Kidney epithelial cell (primary cell): ENCODE results near the gene ITM2B. TPM values are rescaled to one million over a fixed set of nuclear protein-coding genes. Genes with fewer than 3 reads are reported as not detected.
A peak's percentile ranks its signal among the peaks of the same experiment; 100 is the strongest.
"Not testable (repeated sequence)": the region's sequence is repeated elsewhere in the genome, so short reads cannot be mapped to it uniquely, and the experiment has no call there.

ENCODE experiments used
- DNase-seq: peaks from one replicate; pipeline ENCODE4 v3.0.0-alpha.2; 2010; ENCODE audit warnings: low read depth
- H3K27me3 ChIP-seq: 2 replicates; pipeline ENCODE4 v1.6.0; 2011; ENCODE audit warnings: low read length; ENCODE audit not compliant: control insufficient read depth, insufficient read depth
- H3K36me3 ChIP-seq: 2 replicates; pipeline ENCODE4 v1.5.1; 2011; ENCODE audit warnings: low read length; ENCODE audit not compliant: control insufficient read depth, insufficient read depth
- H3K4me3 ChIP-seq: 2 replicates; pipeline ENCODE4 v1.5.1; 2011; ENCODE audit warnings: low read depth, mild to moderate bottlenecking, control low read depth, low read length
- total RNA-seq: library from RNA; depleted of rRNA; stranded (reverse); fragments of >200 nt; gene quantifications from 2 replicates; pipeline ENCODE4 v1.2.3, GENCODE V29; 2015
- TF ChIP-seq, protein P1 (sequence below): IDR thresholded peaks from 2 replicates; pipeline ENCODE4 v1.5.1; 2011; ENCODE audit warnings: mild to moderate bottlenecking, moderate library complexity, low read length, control low read depth, inconsistent platforms; ENCODE audit not compliant: insufficient read depth, poor library complexity, severe bottlenecking

The ITM2B gene
- total RNA-seq, 1 donor from 2014 or later = 246 TPM

DNA sequence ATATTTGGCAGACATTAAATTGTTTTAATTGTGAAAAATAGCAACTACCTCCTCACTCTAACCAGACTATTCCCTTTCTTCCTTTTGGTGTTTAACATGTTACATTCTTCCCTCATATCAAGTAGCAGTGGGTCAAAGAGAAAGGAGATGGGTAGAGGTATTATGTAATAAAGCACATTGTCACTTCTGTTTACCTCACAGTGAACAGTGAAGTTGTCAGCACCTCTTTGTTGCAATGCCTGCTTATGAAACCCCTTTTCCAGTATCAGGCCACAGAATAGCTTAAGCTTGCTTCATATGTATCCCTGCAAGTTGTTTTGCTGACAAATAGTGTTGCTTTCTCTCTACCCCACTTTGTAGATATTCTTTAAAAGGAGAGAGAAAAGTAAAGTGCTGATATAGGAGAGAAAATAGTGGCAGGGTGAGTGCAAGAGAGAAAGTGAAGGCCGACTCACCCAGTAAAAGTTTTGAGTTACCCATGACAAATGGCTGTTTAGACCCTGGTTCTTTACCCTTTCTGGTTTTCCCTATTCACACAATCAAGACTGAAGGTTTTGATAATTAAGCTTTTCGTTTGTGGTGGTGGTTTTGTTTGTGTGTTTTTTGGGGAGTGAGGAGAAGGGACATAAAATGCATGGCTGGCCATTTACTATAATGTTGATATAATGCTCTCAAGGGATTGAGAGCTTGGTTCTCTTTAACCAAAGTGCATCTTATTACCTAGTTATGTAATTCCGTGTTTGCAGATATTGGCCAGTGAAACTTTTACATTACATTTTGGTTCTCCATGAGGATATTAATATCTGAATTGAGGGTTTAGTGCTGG, 3.7 kb downstream of the ITM2B start:
- H3K36me3 ChIP-seq = no peaks in the 10 kb centered on the region
- peak overlapping the region; percentile 78 for H3K4me3 ChIP-seq
- H3K27me3 ChIP-seq = no peaks in the 10 kb centered on the region
- TF ChIP-seq, protein P1, sequence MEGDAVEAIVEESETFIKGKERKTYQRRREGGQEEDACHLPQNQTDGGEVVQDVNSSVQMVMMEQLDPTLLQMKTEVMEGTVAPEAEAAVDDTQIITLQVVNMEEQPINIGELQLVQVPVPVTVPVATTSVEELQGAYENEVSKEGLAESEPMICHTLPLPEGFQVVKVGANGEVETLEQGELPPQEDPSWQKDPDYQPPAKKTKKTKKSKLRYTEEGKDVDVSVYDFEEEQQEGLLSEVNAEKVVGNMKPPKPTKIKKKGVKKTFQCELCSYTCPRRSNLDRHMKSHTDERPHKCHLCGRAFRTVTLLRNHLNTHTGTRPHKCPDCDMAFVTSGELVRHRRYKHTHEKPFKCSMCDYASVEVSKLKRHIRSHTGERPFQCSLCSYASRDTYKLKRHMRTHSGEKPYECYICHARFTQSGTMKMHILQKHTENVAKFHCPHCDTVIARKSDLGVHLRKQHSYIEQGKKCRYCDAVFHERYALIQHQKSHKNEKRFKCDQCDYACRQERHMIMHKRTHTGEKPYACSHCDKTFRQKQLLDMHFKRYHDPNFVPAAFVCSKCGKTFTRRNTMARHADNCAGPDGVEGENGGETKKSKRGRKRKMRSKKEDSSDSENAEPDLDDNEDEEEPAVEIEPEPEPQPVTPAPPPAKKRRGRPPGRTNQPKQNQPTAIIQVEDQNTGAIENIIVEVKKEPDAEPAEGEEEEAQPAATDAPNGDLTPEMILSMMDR = no peak
- DNase-seq = no peak

DNA sequence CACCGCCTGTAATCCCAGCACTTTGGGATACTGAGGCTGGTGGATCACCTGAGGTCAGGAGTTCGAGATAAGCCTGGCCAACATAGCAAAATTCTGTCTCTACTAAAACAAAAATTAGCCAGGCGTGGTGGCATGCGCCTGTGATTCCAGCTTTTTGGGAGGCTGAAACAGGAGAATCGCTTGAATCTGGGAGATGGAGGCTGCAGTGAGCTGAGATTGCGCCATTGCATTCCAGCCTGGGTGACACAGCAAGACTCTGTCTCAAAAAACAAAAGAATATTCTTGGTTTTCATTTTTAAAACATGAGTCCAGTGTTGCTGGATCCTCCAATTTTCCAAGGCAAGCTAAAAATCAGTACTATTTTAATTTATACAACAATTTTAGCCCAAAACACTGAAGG, 6.4 kb downstream of the ITM2B start:
- H3K27me3 ChIP-seq, H3K4me3 ChIP-seq, H3K36me3 ChIP-seq, DNase-seq: not testable (repeated sequence)

- TF ChIP-seq, protein P1 = no peak
Observed at GRCh38 chr13:48241651-48242050, 8.6 kb downstream of the ITM2B start.

DNA sequence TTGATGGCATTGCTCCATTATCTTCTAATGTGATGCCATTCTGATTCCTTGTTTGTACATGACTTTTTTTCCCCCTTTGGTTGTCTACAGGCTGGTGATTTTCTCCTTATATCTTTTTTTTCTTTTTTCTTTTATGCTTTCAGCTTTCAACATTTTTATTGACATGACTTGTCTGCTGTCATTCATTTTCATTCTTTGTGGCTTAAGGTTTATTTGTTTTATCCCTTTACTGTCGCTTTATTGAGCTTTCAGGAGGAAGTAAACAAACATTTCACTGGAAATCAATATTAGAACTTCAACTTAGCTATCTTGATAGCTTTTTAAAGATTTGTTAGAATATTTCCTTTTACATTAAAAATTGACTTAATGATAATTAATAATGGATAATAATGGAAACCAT, 9.7 kb downstream of the ITM2B start:
- H3K27me3 ChIP-seq = no peaks in the 10 kb centered on the region
- no peak for DNase-seq
- H3K36me3 ChIP-seq = no peaks in the 10 kb centered on the region
- TF ChIP-seq, protein P1 = no peak
- H3K4me3 ChIP-seq = no peak overlapping the region

More at GRCh38 chr13:48241651-48242050, 8.6 kb downstream of the ITM2B start:
- H3K36me3 ChIP-seq = no peaks in the 10 kb centered on the region
- no peak for DNase-seq
- no peaks in the 10 kb centered on the region for H3K27me3 ChIP-seq
- no peak overlapping the region for H3K4me3 ChIP-seq

DNA sequence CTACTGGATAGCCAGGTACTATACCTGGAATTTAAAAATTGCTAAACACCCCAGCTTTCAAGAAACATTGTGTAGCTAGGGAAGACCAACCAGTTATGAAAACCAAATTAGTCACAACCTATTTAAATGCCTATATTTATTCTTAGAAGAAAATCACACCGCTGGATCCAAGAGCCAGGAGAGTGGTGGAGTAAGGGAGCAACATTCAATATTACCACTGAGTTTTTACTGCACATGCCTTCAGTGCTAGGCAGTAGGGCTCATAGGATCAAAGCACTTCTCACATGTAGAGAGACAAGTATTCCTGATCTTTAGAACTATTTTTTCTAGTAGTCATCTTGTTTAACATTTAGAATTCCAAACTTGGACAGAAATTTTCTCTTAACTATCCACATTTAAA, 11.2 kb downstream of the ITM2B start:
- H3K4me3 ChIP-seq = no peak overlapping the region
- H3K36me3 ChIP-seq = no peaks in the 10 kb centered on the region
- TF ChIP-seq, protein P1 = no peak
- H3K27me3 ChIP-seq = no peaks in the 10 kb centered on the region
- no peak for DNase-seq

DNA sequence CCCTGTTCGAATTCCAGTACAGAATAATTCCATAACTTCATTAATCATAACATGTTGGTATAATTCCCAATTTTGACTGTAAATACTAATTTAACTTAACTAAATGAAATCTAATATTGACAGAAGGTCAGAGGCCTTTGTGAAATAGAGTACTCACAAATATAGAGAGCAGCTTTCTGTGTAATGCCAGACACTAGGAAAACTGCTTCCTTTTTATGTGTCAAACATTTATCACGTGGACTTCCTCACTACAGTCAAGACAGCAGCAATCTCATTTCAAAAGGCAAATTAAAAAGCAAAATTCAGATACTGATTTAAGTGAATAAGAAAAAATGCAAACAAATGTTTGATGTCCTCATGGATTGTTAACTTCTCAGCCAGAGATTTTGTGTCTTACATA, 13.1 kb downstream of the ITM2B start:
- Histone ChIP-seq H3K36me3 (no peaks in the 10 kb centered on the region), H3K27me3 (no peaks in the 10 kb centered on the region), H3K4me3 (no peak overlapping the region)
- no peak for DNase-seq
- TF ChIP-seq, protein P1 = no peak
